Lower leg skin (tissue), 3 donors: ENCODE measurements around the gene ACACA.

Source experiments
- POLR2A ChIP-seq, 2 donors: fragments of 450-650 bp; IDR thresholded peaks; one replicate each; pipeline ENCODE4 v1.6.1; 2016 to 2017; ENCODE audit warnings: antibody characterized with exemption in 2 of 2, mild to moderate bottlenecking in 1 of 2, moderate library complexity in 1 of 2
- TF ChIP-seq, protein P1 (sequence below), 3 donors: fragments of 450-650 bp; IDR thresholded peaks; one replicate each; pipeline ENCODE4 v1.5.1; 2016; ENCODE audit warnings: antibody characterized with exemption in 3 of 3, mild to moderate bottlenecking in 3 of 3, moderate library complexity in 2 of 3

DNA sequence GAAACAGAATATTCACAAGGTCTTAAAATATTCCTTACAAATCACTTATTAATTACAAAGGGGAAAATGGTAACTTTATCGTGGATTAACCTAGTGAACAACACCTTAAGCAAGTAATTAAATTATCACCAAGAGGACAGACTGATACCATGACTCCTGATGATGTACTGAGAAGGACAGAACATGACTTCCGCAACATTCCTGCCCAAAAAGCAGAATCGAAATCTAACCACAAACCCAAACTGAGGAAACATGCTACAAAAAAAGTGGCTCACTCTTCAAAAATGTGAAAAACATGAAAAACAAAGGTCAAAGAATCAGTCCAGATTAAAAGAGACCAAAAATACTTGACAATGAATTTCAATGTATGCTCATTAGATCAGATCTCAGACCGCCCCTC lies 306.4 kb downstream of the ACACA start:
- TF ChIP-seq, protein P1, sequence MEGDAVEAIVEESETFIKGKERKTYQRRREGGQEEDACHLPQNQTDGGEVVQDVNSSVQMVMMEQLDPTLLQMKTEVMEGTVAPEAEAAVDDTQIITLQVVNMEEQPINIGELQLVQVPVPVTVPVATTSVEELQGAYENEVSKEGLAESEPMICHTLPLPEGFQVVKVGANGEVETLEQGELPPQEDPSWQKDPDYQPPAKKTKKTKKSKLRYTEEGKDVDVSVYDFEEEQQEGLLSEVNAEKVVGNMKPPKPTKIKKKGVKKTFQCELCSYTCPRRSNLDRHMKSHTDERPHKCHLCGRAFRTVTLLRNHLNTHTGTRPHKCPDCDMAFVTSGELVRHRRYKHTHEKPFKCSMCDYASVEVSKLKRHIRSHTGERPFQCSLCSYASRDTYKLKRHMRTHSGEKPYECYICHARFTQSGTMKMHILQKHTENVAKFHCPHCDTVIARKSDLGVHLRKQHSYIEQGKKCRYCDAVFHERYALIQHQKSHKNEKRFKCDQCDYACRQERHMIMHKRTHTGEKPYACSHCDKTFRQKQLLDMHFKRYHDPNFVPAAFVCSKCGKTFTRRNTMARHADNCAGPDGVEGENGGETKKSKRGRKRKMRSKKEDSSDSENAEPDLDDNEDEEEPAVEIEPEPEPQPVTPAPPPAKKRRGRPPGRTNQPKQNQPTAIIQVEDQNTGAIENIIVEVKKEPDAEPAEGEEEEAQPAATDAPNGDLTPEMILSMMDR (IDR thresholded peaks at IDR 0.05) = no peak
- no peak for TF ChIP-seq POLR2A (IDR thresholded peaks at IDR 0.05)
